Measurements from ENCODE around the gene CEP112.

The CEP112 gene

DNA sequence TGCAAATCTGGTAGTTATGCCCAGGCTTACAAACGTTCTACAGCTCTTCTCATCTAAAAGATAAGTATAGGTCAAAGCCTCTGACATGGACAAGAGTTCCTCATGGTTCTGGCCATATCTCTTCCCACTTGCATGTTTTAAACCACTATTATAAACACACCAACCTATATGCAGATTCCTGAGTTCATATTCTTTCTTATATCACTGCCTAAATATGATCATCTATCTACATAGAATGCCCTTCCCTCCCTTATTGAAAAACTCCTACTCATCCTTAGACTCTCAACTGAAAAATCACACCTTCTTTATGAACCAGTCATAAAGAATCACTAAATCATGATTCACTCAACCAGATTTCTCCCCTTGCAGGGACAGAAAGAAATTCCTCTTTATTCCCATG lies 128.2 kb downstream of the CEP112 start:
- DNase-seq (ENCODE audit: low read depth): no peak

DNA sequence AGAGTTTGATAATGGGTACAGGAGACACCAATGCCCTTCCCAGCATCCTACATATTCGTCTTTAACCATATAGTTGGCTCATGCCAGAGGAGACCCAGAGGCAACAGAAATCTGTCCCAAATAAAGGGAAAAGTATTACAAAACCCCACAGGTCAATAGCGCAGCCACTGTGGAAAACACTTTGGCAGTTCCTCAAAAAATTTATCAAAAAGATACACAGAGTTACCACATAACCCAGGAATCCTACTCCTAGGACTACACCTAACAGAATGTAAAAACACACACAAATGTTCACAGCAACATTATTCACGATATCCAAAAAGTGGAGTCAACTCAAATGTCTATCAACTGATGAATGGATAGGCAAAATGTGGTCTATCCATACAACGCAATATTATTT lies 135.8 kb downstream of the CEP112 start:
- DNase-seq (ENCODE audit: low read depth): no peak

DNA sequence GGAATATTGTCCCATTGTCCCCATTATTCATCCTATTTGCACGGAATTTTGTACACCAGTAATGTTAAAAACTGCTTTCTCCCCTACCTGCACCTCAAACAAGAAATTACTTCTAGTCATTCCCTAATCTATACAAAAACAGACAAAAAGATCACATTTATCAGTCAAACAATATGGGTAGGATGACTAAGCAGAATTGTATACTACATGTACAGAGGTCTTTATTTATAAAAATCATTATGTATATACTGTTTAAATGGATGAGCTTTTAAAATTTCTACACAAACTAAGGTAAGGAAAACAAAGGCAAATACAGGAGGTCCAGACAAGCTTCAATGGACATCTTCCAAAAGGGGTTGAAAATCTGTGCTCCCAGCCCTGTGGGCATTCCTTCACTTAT lies 137.7 kb downstream of the CEP112 start:
- no peak for DNase-seq (ENCODE audit: low read depth)

DNA sequence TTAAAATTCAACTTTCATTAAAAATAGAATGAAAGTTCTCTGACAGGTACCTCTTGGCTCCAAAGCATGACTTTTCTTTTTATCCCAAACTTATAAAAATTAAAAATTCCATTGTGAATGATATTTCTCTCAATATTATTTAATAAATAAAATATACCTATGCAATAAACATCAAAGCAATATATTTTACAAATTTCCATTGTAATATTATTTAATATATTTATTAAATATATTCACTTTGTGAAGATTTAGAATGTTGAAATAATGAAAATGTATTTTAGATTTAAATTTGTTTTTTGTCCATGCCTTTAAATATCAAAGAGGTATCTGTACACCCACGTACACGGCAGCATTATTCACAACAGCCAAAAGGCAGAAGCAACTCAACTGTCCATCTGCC lies 147.8 kb downstream of the CEP112 start:
- no peak for DNase-seq (ENCODE audit: low read depth)

DNA sequence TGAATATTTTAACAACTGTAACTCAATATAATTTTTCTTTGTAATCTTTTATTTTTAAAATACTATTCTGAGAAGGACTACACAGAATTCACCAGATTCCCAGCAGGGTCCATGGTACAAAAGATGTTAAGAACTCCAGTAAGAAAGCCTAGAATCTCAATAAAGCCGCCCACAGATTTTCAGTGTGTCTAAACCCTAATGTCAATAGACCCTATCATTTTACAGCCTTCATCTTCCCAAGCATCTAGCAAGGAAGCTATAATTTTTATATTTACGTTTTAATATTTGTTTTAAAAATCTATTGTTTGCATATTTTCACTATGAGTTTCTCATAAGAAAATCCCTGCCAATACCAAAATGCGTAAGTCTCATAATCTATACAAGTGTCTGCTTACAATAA lies 148.5 kb downstream of the CEP112 start:
- no peak for DNase-seq (ENCODE audit: low read depth)

DNA sequence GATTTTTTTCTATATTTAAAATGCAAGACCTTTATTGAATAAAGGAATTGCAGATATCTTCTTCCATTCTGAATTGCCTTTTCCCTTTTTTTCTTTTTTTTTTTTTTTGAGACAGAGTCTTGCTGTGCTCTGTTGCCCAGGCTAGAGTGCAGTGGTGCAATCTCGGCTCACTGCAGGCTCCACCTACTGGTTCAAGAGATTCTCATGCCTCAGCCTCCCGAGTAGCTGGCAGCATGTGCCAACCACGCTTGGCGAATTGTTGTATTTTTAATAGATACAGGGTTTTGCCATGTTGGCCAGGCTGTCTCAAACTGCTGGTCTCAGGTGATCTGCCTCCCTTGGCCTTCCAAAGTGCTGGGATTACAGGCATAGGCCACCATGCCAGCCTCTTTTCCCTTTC lies 151.5 kb downstream of the CEP112 start:
- no peak for DNase-seq (ENCODE audit: low read depth)

DNA sequence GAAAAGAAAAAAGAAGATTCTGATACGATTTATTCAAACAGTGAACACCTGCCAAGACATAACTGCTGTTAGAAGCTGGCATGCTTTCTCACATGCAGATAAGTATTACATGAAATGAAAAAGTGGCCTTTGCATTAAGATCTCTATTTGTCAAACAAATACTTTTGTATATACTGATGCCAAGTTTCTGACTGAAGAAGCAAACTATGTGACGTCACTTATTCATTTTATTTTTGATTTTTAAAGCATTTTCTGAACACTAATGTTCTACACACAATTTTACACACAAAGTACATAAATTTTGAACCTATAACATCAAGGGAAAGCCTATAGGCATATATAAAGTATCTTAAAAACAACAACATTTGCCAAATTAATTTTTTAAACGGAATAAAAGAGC lies 153.8 kb downstream of the CEP112 start:
- no peak for DNase-seq (ENCODE audit: low read depth)

DNA sequence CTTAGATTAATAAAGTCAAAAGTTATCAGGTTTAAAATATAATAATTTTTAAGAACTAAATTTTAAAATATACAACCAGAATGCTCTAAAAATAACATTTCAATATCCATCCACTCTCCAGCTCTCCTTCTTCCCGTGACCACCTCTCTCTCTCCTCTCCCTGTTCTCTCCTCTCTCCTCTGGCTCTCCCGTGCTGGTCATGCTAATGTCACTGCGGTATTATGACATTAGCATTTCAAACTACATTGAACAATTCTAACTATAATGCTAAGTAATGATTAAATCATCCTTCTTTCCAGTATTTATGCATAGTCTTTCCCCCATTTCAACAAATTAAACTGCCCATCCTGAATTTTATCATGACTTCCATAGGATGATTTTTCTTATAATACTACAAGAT lies 154.7 kb downstream of the CEP112 start:
- no peak for DNase-seq (ENCODE audit: low read depth)

DNA sequence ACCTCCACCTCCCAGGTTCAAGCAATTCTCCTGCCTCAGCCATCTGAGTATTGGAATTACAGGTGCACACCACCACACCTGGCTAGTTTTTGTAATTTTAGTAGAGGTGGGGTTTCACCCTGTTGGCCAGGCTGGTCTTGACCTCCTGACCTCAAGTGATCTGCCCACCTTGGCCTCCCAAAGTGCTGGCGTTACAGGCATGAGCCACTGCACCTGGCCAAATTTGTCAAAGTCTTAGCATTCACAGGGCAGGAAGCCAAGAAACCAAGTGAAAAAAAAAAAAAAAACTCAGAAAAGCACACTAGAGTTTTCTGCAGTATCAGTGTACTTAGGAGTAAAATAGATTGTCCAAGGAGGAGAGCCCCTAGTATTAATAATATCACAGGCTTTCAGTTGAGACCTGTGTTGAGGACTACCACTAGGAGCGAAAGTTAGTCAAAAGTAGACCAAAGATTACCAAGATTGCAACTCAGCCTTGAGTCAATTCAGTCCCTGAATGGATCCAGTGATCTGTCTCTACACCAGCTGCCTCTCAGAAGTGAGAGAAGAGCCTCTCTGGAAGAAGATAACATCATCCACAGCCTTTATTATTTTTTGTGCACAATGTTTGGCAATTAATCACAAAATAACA lies 159.7 kb downstream of the CEP112 start:
- no peak for DNase-seq (ENCODE audit: low read depth)

DNA sequence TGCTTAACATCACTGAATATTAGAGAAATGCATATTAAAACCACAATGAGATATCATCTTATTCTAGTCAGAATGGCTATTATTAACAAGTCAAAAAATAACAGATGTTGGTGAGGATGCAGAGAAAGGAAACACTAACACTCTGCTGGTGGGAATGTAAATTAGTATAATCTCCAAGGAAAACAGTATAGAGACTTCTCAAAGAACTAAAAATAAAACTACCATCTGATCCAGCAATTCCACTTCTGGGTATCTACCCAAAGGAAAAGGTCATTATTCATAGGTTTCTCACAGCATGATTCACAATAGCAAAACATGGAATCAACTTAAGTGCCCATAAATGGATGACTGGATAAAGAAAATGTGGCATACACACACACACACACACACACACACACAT lies 166.4 kb downstream of the CEP112 start:
- peak; percentile 17 for DNase-seq (ENCODE audit: low read depth)

DNA sequence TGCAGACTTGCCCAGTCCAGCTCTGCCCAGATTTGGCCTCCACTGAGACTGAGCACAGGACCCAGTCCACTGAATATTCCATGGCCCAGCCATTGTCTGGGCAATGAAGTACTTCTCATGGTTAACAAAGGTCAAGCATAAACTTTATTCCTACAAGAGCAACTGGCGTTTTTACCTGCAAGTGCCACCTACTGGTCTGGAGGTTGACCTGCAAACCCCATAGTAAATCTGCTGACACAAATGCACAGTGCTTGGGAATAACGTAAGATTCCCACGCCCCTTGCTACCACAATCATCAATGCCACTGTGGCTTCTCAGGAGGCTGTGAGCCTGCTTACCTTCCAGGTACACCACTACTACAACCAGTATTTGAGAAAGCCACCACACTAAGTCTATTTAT lies 170.2 kb downstream of the CEP112 start:
- no peak for DNase-seq (ENCODE audit: low read depth)

DNA sequence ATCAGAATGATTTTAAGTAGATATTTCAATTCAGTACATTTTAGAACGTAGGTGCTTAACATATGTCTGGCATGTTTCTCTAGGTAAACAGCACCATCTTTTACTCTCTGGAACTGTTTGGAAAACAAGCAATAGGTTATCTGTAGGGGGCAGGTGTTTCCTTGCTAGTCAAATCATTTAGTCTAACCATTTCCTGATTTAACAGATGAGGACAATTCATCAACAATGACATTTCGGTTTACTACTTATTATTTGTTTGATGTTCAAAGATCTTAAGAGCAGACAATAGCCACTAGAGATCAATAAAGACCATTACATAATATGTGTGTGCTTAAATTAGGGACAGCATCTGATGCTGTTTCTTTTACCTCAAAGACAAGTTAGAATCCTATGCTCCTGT lies 173.1 kb downstream of the CEP112 start:
- DNase-seq (ENCODE audit: low read depth): no peak

DNA sequence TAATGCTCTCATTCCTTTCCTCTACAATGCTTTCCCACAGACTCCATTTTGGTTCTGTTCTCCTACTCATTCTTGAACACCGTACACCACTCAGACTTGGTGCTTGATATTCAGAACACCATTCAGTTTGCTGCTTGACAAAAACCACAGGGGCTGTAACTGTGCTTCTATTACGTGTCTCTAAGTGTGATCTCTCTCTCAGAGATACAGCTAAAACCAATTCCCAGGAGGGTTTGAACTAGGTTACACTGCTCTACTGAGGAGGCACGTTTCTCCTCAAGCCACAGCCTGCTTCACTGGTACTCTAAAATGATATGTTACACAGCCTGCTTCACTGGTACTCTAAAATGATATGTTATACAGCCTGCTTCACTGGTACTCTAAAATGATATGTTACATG lies 175.7 kb downstream of the CEP112 start:
- DNase-seq (ENCODE audit: low read depth): no peak

DNA sequence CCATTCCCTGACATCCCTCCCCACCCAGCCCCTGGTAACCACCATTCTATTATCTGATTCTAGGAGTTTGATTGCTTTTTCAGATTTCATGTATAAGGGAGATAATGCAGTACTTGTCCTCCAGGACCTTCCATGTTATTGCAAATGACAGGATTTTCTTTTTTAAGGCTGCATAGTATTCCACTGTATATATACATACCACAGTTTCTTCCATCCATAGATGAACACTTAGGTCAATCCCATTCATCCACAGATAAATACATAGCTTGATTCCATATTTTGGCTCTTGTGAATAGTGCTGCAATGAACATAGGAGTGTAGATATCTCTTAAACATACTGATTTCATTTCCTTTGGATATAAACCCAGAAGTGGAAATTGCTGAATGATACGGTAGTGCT lies 183.3 kb downstream of the CEP112 start:
- no peak for DNase-seq (ENCODE audit: low read depth)

DNA sequence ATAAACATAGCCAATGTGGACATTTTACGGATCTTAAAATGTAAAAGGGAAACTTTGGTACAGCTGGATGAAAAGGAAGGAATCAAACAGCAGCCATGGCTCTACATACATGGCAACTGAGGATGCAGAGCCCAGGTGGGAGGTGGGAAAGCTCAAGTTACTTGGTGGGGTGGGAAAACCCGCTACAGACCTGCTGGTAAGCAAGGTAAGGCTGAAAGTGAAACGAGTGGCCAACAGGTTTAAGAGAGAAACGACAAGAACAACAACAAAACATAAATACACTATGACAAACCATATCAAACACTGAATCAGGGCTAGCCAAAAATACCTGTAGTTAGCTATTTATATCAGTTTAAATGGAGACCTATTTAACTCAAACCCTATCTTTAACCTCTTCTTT lies 185.3 kb downstream of the CEP112 start:
- DNase-seq (ENCODE audit: low read depth): no peak

DNA sequence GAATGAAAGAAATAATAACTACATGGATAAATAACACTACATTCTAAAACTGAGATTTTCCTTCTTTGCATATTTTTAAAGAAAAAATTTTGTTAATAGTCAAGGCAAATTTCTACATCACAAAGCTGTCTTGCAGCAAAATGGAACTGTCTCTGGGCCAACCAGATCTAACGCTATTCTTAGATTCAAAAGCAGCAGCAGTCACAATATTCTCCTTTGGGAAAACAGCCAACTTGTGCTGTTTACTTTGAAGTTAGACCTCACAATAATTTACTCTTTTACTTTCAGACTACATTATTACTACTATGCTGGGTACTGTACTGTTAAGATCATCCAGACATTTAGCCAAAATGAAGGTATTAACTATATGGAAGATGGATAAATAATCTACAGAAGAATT lies 189.1 kb downstream of the CEP112 start:
- DNase-seq (ENCODE audit: low read depth): no peak

DNA sequence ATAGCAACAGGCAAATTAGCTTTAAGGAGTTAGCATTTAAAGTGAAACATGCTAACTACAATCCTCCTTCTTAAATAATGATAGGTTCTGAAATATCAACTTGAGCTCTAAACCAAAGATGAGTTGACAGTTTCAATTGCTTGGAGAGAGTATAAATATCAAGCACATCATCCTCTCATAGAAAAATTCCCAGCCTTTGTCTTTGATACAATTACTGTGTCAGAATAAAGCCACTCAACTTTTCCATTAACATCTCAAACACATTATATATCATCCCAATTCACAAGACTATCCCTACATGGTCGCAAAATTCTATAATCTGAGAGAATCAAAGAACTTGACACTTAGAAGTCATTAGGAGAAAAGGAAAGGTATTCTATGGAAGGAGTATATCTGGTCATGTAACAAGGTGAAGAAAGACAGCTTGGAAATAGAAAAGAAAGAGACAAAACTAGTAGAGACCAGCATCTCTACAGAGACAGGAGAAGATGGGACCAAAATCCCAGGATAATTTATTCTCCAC lies 189.8 kb downstream of the CEP112 start:
- DNase-seq (ENCODE audit: low read depth): no peak

DNA sequence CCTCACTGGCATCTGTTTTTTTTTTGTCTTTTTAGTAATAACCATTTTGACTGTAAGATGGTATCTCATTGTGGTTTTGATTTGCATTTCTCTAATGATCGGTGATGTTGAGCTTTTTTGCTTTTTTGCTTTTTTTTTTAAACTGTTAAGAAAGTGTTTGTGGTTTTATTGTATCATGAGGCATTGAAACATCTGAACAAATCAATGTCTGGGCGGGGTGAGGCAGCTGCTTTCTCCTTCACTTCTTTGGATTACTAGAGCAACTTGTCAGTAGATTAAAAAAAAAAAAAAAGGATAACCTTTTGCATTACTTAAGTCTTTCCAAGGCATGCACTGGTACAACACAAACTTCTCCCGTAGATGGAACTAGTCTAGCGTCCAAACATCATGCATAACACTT lies 191.7 kb downstream of the CEP112 start:
- DNase-seq (ENCODE audit: low read depth): no peak

DNA sequence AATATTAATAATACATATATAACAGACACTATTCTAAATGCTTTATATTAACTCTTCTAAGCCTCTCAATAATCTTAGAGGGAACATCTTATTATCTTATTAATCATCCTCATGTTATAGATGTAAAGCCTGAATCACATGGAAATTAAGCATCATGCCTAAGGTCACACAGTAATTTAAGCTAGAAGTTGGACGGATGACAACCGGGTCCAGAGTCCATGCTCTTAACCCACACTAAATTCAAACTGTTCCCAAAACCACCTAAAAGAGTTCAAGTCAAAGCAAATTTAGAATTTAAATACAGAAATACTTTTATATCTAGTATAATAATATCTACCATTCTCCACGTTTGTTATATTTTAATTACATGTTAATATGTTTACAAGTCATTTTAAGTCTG lies 193.3 kb downstream of the CEP112 start:
- no peak for DNase-seq (ENCODE audit: low read depth)

DNA sequence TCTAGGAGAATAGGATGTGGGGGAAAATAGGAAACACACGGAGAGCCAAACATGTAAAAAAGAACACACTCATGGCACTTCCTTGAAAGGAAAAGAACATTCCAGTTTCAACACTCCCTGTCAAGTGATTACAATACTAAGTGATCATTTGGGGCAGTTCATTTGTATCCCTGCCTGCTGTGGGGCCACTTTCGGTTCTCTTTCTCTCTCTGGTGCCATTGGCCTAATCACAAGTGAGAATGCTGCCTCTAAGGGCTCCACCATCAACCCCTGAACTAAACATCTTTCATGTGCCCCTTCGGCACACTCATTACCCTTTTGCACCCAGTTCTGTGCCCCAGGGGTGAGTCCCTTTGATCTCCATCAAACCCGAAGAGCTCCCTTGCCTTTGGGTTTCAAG lies 197.3 kb downstream of the CEP112 start:
- no peak for DNase-seq (ENCODE audit: low read depth)

DNA sequence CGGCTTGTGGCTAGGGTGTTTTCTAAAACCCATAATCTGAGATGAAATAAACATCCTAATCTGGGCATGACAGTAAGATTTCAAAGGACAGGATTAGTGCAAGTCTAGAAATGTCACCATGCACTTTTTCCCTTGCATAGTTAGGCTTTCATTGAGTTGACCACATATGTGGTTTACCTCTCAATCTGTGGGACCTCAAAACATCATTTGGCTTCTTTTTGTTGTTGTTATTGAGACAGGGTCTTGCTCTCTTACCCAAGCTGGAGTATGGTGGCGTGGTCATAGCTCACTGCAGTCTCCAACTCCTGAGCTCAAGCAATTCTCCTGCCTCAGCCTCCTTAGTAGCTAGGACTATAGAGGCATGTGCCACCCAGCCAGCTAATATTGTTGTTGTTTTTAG lies 197.8 kb downstream of the CEP112 start:
- no peak for DNase-seq (ENCODE audit: low read depth)

DNA sequence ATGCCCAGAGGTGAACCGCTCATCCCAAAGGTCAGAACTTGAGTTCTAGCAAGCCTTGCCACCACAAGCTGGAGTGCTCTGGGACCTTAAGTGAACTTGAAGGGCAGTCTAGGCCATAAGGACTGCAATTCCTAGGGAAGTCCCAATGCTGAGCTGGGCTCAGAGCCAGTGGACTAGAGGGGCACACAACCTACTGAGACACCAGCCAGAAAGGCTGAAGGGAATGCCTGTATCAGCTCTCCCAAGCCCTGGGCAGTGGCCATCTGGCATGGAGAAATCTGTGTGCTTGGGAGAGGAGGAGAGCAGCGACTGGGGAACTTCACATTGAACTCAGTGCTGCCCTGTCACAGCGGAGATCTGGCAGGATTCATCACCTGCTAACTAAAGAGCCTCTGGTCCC lies 201.3 kb downstream of the CEP112 start:
- DNase-seq (ENCODE audit: low read depth): no peak

DNA sequence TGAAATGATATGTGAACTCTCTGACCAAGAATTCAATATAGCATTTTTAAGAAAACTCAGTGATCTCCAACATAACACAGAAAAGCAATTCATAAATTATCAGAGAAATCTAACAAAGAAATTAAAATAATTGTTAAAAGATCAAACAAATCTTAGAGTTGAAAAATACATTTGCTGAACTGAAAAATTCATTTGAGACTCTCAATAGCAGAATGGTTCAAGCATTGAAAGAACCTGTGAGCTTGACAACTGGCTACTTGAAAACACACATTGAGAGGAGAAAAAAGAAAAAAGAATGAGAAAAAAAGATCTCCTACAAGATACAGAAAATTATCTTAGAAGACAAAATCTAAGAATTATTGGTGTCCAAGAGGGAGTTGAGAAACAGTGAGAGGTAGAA lies 203.5 kb downstream of the CEP112 start:
- no peak for DNase-seq (ENCODE audit: low read depth)

DNA sequence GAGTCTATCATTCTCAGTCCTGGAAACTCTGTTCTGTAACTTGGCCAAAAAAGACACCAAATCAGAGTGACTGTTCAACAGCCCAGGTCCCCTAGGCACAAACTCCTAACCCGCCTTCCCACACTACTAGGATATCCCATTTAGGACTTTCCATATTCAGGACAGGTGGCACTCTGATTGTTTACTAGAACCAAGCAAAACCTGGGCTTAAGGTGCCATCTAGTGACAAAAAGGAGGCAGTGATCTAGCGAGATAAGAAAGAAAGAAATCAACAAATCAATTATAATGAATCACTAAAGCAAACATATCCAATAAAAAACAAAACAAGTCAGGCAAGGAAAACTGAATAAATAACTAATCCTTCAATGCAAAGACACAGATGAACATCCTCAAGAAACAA lies 203.9 kb downstream of the CEP112 start:
- peak; percentile 2 for DNase-seq (ENCODE audit: low read depth)

DNA sequence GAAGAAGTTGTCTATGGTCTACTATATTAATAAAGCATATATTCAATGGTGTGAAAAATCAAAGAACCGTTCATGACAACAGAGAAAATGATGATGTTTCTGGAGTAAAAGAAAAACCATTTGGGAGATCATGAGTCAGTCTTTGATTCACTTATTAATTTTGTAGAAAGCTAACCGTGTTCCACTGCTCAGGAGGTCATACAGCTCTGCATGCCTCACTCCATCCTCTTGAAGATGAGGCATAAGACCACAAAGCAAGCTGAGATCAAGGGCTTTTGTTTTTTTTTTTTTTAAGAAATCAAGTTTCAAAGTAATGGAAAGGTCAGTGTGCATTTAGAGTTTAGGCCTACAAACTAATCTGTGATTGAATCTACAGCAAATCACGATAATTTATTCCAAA lies 206.4 kb downstream of the CEP112 start:
- DNase-seq (ENCODE audit: low read depth): no peak
